Body of pancreas (tissue), 4 donors: ENCODE measurements around the gene SLC12A7. TPM values are rescaled to one million over a fixed set of nuclear protein-coding genes. Genes with fewer than 3 reads are reported as not detected.

Experiments
- ATAC-seq: fragments of 150-250 bp; one replicate; pipeline ENCODE4 v1.9.1; 2016
- DNase-seq, 4 donors: peaks; one replicate each; pipeline ENCODE4 v3.0.0-alpha.2; 2019
- H3K27ac ChIP-seq, 4 donors: fragments of 200-600 bp; sonication (generic); 1 replicate in 3 of 4; 2 replicates in 1 of 4; pipeline versions ENCODE4 v1.5.1 to v1.6.1; 2016 to 2019; ENCODE audit warnings: mild to moderate bottlenecking in 1 of 4, mixed read lengths in 1 of 4, moderate library complexity in 1 of 4
- H3K27me3 ChIP-seq, 2 donors: fragments of 200-600 bp; sonication (generic); one replicate each; pipeline ENCODE4 v1.6.0; 2016; ENCODE audit warnings: mild to moderate bottlenecking in 1 of 2
- H3K36me3 ChIP-seq, 2 donors: fragments of 200-600 bp; sonication (generic); replicated peaks in 1 of 2; 2 replicates each; pipeline ENCODE4 v1.5.1; 2016; ENCODE audit warnings: low read depth in 2 of 2; ENCODE audit not compliant: insufficient read depth in 1 of 2
- H3K4me1 ChIP-seq: fragments of 200-600 bp; sonication (generic); one replicate; pipeline ENCODE4 v1.6.0; 2016
- H3K4me3 ChIP-seq, 2 donors: fragments of 200-600 bp; sonication (generic); 1 replicate in 1 of 2; 2 replicates in 1 of 2; pipeline ENCODE4 v1.5.1; 2016 to 2019
- H3K9me3 ChIP-seq, 3 donors: fragments of 200-600 bp; sonication (generic); 1 replicate in 2 of 3; 2 replicates in 1 of 3; pipeline ENCODE4 v1.5.1; 2016
- POLR2A ChIP-seq, 3 donors: fragments of 450-650 bp; IDR thresholded peaks; one replicate each; pipeline ENCODE4 v1.6.1; 2016; ENCODE audit warnings: antibody characterized with exemption in 3 of 3, mild to moderate bottlenecking in 2 of 3
- WGBS, 2 donors: methylation state at CpG; one replicate each; pipeline ENCODE4 v1.1.5; 2017; 5-methylcytosine and 5-hydroxymethylcytosine counted together
- intact Hi-C: fragments of 100-400 bp; cut with DNase I; formaldehyde crosslinking; loops from one replicate; pipeline ENCODE4 v1.15.1; 2023
- total RNA-seq, 2 donors: library from RNA; depleted of rRNA; stranded (reverse); fragments of >200 nt; gene quantifications; one replicate each; pipeline ENCODE4 v1.1.0, GENCODE V29; 2016
- TF ChIP-seq, protein P1 (sequence below), 7 experiments: fragments of 450-650 bp in 4 of 7; fragments of 200-600 bp in 3 of 7; sonication (generic) in 3 of 7; IDR thresholded peaks; one replicate each; pipeline ENCODE4 v1.5.1; 2016 to 2019; ENCODE audit warnings: antibody characterized with exemption in 7 of 7

Gene SLC12A7
- total RNA-seq, 2 donors from 2014 or later, result 35.5 to 42.8 TPM

GRCh38 chr5:1034421-1034905, 77.4 kb downstream of the SLC12A7 start:
- Histone ChIP-seq H3K27ac (no peak overlapping the region), H3K4me1 (no peaks in the 10 kb centered on the region), H3K36me3 (no peaks in the 10 kb centered on the region), H3K27me3 (no peaks in the 10 kb centered on the region), H3K9me3 (no peaks in the 10 kb centered on the region), H3K4me3 (no peak overlapping the region)
- 89 to 90% methylated on average over 3 to 13 of the region's 17 CpGs for WGBS, 2 donors
- intact Hi-C loops, result no loop called here
- no peak for TF ChIP-seq POLR2A (IDR thresholded peaks at IDR 0.05)
- TF ChIP-seq, protein P1, sequence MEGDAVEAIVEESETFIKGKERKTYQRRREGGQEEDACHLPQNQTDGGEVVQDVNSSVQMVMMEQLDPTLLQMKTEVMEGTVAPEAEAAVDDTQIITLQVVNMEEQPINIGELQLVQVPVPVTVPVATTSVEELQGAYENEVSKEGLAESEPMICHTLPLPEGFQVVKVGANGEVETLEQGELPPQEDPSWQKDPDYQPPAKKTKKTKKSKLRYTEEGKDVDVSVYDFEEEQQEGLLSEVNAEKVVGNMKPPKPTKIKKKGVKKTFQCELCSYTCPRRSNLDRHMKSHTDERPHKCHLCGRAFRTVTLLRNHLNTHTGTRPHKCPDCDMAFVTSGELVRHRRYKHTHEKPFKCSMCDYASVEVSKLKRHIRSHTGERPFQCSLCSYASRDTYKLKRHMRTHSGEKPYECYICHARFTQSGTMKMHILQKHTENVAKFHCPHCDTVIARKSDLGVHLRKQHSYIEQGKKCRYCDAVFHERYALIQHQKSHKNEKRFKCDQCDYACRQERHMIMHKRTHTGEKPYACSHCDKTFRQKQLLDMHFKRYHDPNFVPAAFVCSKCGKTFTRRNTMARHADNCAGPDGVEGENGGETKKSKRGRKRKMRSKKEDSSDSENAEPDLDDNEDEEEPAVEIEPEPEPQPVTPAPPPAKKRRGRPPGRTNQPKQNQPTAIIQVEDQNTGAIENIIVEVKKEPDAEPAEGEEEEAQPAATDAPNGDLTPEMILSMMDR (IDR thresholded peaks at IDR 0.05), result no peak
- no peak for DNase-seq
- no peak for ATAC-seq

- no peaks in the 10 kb centered on the region for H3K27me3 ChIP-seq
- no peak overlapping the region for H3K27ac ChIP-seq
- no peaks in the 10 kb centered on the region for H3K4me1 ChIP-seq
- H3K4me3 ChIP-seq, result no peak overlapping the region
- intact Hi-C loops, result no loop called here
- 71 to 72% methylated on average over 22 of the region's 29 CpGs for WGBS, 2 donors
- ATAC-seq, result no peak
- no peaks in the 10 kb centered on the region for H3K9me3 ChIP-seq
- DNase-seq, result peak in 1 of 4 donors; percentile 4
- TF ChIP-seq, protein P1 (IDR thresholded peaks at IDR 0.05), result no peak
- no peak for TF ChIP-seq POLR2A (IDR thresholded peaks at IDR 0.05)
- no peaks in the 10 kb centered on the region for H3K36me3 ChIP-seq
These were observed 78.0 kb downstream of the SLC12A7 start for GRCh38 chr5:1033606-1034420.

- TF ChIP-seq, protein P1 (IDR thresholded peaks at IDR 0.05), result no peak
- TF ChIP-seq POLR2A (IDR thresholded peaks at IDR 0.05), result no peak
- DNase-seq (peak in 1 of 4 donors; percentile 2), ATAC-seq (no peak)
- Histone ChIP-seq H3K27ac (no peak overlapping the region), H3K9me3 (no peaks in the 10 kb centered on the region), H3K4me1 (no peaks in the 10 kb centered on the region), H3K27me3 (no peaks in the 10 kb centered on the region), H3K4me3 (no peak overlapping the region), H3K36me3 (no peaks in the 10 kb centered on the region)
- intact Hi-C loops, result no loop called here
- 81 to 85% methylated on average over 9 to 24 of the region's 26 CpGs for WGBS, 2 donors
These were observed 78.7 kb downstream of the SLC12A7 start for GRCh38 chr5:1033178-1033577.

DNA sequence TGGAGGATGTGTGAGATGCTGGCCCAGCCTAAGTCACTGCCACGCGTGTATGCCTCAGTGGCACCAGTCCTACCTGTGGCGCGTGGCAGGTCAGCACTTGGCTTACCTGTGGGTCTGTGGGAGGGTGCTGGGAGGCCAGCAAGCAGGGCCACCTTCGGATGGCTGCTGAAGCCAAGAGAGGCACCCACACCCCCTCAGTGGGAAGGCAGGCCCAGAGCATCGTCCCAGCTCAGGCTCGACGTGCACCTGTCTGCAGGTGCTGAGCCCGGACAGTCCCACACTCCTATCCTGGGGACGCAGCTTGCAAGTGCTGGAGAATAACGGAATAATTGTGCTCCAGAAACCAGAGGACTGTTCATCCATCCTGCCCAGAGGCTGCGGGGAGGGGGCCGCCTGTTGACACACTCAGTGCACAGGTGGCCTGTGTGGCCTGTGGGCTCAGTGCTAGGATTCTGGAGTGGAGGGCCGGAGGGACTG, 79.3 kb downstream of the SLC12A7 start:
- Histone ChIP-seq H3K27me3 (no peaks in the 10 kb centered on the region), H3K36me3 (no peaks in the 10 kb centered on the region), H3K27ac (no peak overlapping the region), H3K4me3 (no peak overlapping the region), H3K4me1 (no peaks in the 10 kb centered on the region), H3K9me3 (no peaks in the 10 kb centered on the region)
- TF ChIP-seq, protein P1 (IDR thresholded peaks at IDR 0.05), result no peak
- TF ChIP-seq POLR2A (IDR thresholded peaks at IDR 0.05), result no peak
- intact Hi-C loops, result no loop called here
- ATAC-seq, result no peak
- WGBS, 2 donors, result 89 to 90% methylated on average over 5 to 14 of the region's 14 CpGs
- DNase-seq, result peak in 1 of 4 donors; percentile 3
